Calu3 (cell line): ENCODE measurements around the gene RBFOX2. TPM values are rescaled to one million over a fixed set of nuclear protein-coding genes. Genes with fewer than 3 reads are reported as not detected.

Experiments used
- BruUV-seq: library from RNA; stranded (reverse); fragments of 400-500 nt; replicated peaks from 2 replicates; lab custom pipeline; 2021; lab: Mats Ljungman, UMichigan
- CTCF ChIA-PET: fragments of 300-600 bp; sonication (Branson Sonifier 250); formaldehyde crosslinking; loops from one replicate; lab custom pipeline; 2022; ENCODE audit warnings: antibody characterized with exemption; lab: Charles Lee
- DNase-seq: peaks from one replicate; pipeline ENCODE4 v3.0.0; 2022
- H3K27ac Mint-ChIP-seq: one replicate; pipeline ENCODE4 v1.8.0; 2022; ENCODE audit warnings: mixed read lengths; ENCODE audit not compliant: unreplicated experiment
- H3K27me3 Mint-ChIP-seq: one replicate; pipeline ENCODE4 v1.8.0; 2022; ENCODE audit warnings: mixed read lengths; ENCODE audit not compliant: unreplicated experiment
- H3K36me3 Mint-ChIP-seq: one replicate; pipeline ENCODE4 v1.8.0; 2022; ENCODE audit warnings: mild to moderate bottlenecking, moderate library complexity, mixed read lengths; ENCODE audit not compliant: insufficient read depth, unreplicated experiment
- H3K4me1 Mint-ChIP-seq: one replicate; pipeline ENCODE4 v1.8.0; 2022; ENCODE audit warnings: mild to moderate bottlenecking, low read depth, mixed read lengths; ENCODE audit not compliant: unreplicated experiment
- H3K4me3 Mint-ChIP-seq: one replicate; pipeline ENCODE4 v1.8.0; 2022; ENCODE audit warnings: mild to moderate bottlenecking, low read depth, moderate library complexity, mixed read lengths; ENCODE audit not compliant: unreplicated experiment
- H3K9me3 Mint-ChIP-seq: one replicate; pipeline ENCODE4 v1.8.0; 2022; ENCODE audit warnings: low read depth, mixed read lengths; ENCODE audit not compliant: unreplicated experiment
- intact Hi-C: fragments of 100-400 bp; cut with micrococcal nuclease; formaldehyde crosslinking; loops from one replicate; pipeline ENCODE4 v1.10.0; 2022; ENCODE audit not compliant: unreplicated experiment
- total RNA-seq: library from RNA; stranded (reverse); gene quantifications from 2 replicates; pipeline ENCODE4 v1.2.3, GENCODE V29; 2022
- TF ChIP-seq, protein P1 (sequence below): fragments of 200-600 bp; IDR thresholded peaks from one replicate; pipeline ENCODE4 v1.8.0; 2022; ENCODE audit warnings: antibody characterized with exemption; ENCODE audit not compliant: unreplicated experiment

The RBFOX2 gene
- total RNA-seq, 1 experiment from 2014 or later, result 63.1 TPM

DNA sequence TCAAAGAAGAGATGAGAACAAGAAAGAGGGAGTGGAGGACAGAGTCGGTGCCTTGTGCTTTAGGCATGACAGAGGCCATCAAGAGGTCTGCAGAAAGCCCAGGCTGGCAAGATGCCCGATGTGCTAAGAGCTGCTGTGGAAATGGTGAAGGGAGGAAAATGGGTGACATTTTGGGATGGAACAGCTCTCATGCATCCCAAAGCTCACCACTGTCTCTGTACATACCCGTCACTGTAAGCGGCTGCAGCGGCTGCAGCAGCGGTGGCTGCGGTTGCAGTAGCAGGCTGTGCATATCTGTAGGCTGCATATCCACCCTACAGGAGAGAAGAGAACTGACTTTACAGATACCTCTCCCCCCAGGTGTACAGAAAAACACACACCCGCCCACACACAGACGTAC lies 282.4 kb downstream of the RBFOX2 start:
- TF ChIP-seq, protein P1, sequence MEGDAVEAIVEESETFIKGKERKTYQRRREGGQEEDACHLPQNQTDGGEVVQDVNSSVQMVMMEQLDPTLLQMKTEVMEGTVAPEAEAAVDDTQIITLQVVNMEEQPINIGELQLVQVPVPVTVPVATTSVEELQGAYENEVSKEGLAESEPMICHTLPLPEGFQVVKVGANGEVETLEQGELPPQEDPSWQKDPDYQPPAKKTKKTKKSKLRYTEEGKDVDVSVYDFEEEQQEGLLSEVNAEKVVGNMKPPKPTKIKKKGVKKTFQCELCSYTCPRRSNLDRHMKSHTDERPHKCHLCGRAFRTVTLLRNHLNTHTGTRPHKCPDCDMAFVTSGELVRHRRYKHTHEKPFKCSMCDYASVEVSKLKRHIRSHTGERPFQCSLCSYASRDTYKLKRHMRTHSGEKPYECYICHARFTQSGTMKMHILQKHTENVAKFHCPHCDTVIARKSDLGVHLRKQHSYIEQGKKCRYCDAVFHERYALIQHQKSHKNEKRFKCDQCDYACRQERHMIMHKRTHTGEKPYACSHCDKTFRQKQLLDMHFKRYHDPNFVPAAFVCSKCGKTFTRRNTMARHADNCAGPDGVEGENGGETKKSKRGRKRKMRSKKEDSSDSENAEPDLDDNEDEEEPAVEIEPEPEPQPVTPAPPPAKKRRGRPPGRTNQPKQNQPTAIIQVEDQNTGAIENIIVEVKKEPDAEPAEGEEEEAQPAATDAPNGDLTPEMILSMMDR, result no peak
- no TSS peak for BruUV-seq
- intact Hi-C loops, result no loop called here
- no peaks in the 10 kb centered on the region for H3K27me3 Mint-ChIP-seq
- H3K4me3 Mint-ChIP-seq, result no peak overlapping the region
- H3K9me3 Mint-ChIP-seq, result no peaks in the 10 kb centered on the region
- CTCF ChIA-PET, result no interaction called here
- no peak for DNase-seq
- H3K27ac Mint-ChIP-seq, result no peak overlapping the region
- no peaks in the 10 kb centered on the region for H3K36me3 Mint-ChIP-seq
- no peaks in the 10 kb centered on the region for H3K4me1 Mint-ChIP-seq

DNA sequence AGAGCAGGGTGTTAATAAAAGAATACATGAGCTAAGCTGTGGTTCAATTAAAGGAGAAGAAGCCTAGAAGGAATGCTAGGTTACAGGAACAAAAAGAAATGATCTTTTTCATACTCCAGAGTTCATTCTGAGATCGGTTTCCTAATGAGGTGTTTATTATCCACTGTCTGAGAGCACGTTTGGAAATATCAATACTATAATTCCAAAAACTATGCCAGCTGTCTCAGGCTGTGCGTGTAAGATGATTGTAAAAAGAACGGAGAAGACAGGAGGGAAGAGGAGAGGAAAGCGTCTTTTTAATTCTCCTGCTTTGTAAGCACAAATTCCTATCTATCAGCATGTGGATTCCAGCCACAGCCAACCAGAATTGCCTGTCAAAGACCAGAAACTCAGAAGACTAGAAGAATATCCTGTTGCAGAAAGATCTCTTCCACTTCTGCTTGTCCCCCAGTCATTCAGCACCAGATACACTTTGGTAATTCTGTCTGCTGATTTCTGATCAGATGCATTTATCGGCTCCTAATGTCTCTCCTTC lies 285.2 kb downstream of the RBFOX2 start:
- intact Hi-C loops, result no loop called here
- TF ChIP-seq, protein P1, result no peak
- no peaks in the 10 kb centered on the region for H3K9me3 Mint-ChIP-seq
- no TSS peak for BruUV-seq
- H3K4me1 Mint-ChIP-seq, result no peaks in the 10 kb centered on the region
- DNase-seq, result no peak
- H3K36me3 Mint-ChIP-seq, result no peaks in the 10 kb centered on the region
- CTCF ChIA-PET, result no interaction called here
- no peaks in the 10 kb centered on the region for H3K27me3 Mint-ChIP-seq
- H3K27ac Mint-ChIP-seq, result no peak overlapping the region
- no peak overlapping the region for H3K4me3 Mint-ChIP-seq

DNA sequence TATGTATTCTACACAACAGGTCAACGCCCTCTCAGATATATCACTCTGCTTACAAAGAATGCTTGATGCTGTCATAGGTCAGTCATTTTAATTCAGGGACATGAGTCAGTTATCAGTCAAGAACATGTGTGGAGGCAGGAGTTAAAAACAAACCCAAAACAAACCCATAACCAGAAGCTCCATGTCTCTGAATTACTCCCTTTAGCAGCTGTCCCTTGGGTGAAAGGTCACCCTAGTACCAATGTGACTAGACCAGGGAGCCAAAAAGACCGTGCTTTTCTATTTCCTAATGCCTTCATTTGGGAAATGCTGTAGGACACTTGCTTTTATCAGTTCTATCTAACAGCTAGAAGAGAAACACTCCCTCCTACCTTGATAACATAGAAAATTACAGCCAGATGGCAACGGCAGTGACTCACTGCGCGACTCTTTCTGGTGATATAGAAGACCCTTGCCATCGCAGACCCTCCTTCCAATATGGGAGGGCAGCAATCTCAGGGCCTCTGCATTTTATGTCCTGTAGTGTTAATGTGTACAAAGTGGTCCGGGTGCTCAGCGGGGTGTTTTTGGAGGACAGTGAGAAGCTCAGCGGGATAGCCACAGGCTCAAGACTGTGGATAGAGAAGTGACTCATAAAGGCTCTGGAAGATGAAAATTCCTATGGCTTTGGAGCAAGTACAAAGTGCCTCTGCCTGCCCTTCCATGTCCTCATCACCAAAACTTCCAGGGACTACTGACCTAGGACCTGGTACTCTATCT lies 286.1 kb downstream of the RBFOX2 start:
- TF ChIP-seq, protein P1, result no peak
- no peak overlapping the region for H3K4me3 Mint-ChIP-seq
- BruUV-seq, result no TSS peak
- H3K4me1 Mint-ChIP-seq, result no peaks in the 10 kb centered on the region
- H3K36me3 Mint-ChIP-seq, result peaks cover 6% of the 10 kb centered on the region
- H3K27me3 Mint-ChIP-seq, result no peaks in the 10 kb centered on the region
- CTCF ChIA-PET, result no interaction called here
- no peak for DNase-seq
- intact Hi-C loops, result no loop called here
- H3K27ac Mint-ChIP-seq, result no peak overlapping the region
- H3K9me3 Mint-ChIP-seq, result no peaks in the 10 kb centered on the region

DNA sequence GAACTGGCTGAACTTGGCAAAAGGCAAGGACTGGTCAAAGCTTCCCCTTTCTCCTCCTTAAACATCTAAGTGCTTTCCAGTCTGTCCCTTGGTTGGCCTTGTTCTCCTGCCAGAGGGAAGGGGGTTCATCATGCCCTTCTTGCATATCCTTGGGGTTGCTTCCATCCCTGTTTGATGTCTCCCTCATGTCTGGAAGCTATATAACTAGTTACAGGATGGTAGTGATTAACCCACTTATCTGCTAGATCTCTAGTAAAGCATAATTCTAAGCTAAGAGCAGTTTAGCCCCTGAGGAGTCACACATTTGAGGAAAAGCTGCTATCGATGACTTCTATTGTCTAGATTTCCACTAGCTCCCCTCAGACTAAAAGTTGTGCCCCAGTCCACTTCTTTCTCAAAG lies 288.0 kb downstream of the RBFOX2 start:
- CTCF ChIA-PET, result interaction anchor here (0.6 kb wide), 1 partner anchor 159 kb away, joined by 4 read pairs; no protein-coding TSS in a partner anchor
- H3K4me1 Mint-ChIP-seq, result no peaks in the 10 kb centered on the region
- intact Hi-C loops, result no loop called here
- no peaks in the 10 kb centered on the region for H3K9me3 Mint-ChIP-seq
- H3K4me3 Mint-ChIP-seq, result no peak overlapping the region
- peaks cover 13% of the 10 kb centered on the region for H3K36me3 Mint-ChIP-seq
- no TSS peak for BruUV-seq
- H3K27ac Mint-ChIP-seq, result no peak overlapping the region
- TF ChIP-seq, protein P1, result no peak
- no peak for DNase-seq
- no peaks in the 10 kb centered on the region for H3K27me3 Mint-ChIP-seq
